Activated T-cell treated with anti-CD3 and anti-CD28 coated beads, Interleukin-2, amount 50 U/mL, for 24 hours (primary cell): ENCODE results near the gene TRIO.

Experiments used
- DNase-seq: peaks from one replicate; pipeline ENCODE4 v3.0.0-alpha.2; 2020
- H3K27ac Mint-ChIP-seq: 2 replicates; pipeline ENCODE4 v1.8.0; 2020; ENCODE audit warnings: mild to moderate bottlenecking, mixed read lengths
- H3K27me3 Mint-ChIP-seq: 2 replicates; pipeline ENCODE4 v1.8.0; 2020; ENCODE audit warnings: mixed read lengths
- H3K36me3 Mint-ChIP-seq: 2 replicates; pipeline ENCODE4 v1.8.0; 2020; ENCODE audit warnings: low read depth, mixed read lengths
- H3K4me1 Mint-ChIP-seq: 2 replicates; pipeline ENCODE4 v1.8.0; 2020; ENCODE audit warnings: low read depth, mixed read lengths
- H3K4me3 Mint-ChIP-seq: 2 replicates; pipeline ENCODE4 v1.8.0; 2020; ENCODE audit warnings: mild to moderate bottlenecking, moderate library complexity, mixed read lengths
- H3K9me3 Mint-ChIP-seq: 2 replicates; pipeline ENCODE4 v1.8.0; 2020; ENCODE audit warnings: mixed read lengths

Gene TRIO

GRCh38 chr5:14134771-14135170 is 8.4 kb upstream of the TRIO start:
- H3K4me3 Mint-ChIP-seq: no peak overlapping the region
- H3K27me3 Mint-ChIP-seq: peaks cover 55% of the 10 kb centered on the region
- H3K9me3 Mint-ChIP-seq: peaks cover 7% of the 10 kb centered on the region

GRCh38 chr5:14135621-14136020 is 7.5 kb upstream of the TRIO start:
- Mint-ChIP-seq H3K4me1 (no peaks in the 10 kb centered on the region), H3K9me3 (peaks cover 7% of the 10 kb centered on the region), H3K36me3 (no peaks in the 10 kb centered on the region), H3K27me3 (peaks cover 58% of the 10 kb centered on the region), H3K27ac (no peak overlapping the region), H3K4me3 (no peak overlapping the region)
- DNase-seq: no peak

More at GRCh38 chr5:14134771-14135170, 8.4 kb upstream of the TRIO start:
- Mint-ChIP-seq H3K27ac (no peak overlapping the region), H3K36me3 (no peaks in the 10 kb centered on the region), H3K4me1 (no peaks in the 10 kb centered on the region)
- no peak for DNase-seq

- Mint-ChIP-seq H3K27ac (no peak overlapping the region), H3K4me3 (no peak overlapping the region), H3K27me3 (peaks cover 64% of the 10 kb centered on the region), H3K4me1 (no peaks in the 10 kb centered on the region), H3K9me3 (peaks cover 7% of the 10 kb centered on the region), H3K36me3 (no peaks in the 10 kb centered on the region)
- DNase-seq: no peak
Observed at GRCh38 chr5:14136228-14136627, 6.9 kb upstream of the TRIO start.

GRCh38 chr5:14138608-14139540 is 4.3 kb upstream of the TRIO start:
- H3K36me3 Mint-ChIP-seq: no peaks in the 10 kb centered on the region
- H3K27ac Mint-ChIP-seq: no peak overlapping the region
- DNase-seq: no peak
- no peak overlapping the region for H3K4me3 Mint-ChIP-seq
- peaks cover 7% of the 10 kb centered on the region for H3K9me3 Mint-ChIP-seq
- peaks cover 5% of the 10 kb centered on the region for H3K4me1 Mint-ChIP-seq
- H3K27me3 Mint-ChIP-seq: peaks cover 72% of the 10 kb centered on the region

GRCh38 chr5:14141764-14142163 is 1.4 kb upstream of the TRIO start:
- no peaks in the 10 kb centered on the region for H3K36me3 Mint-ChIP-seq
- H3K27ac Mint-ChIP-seq: no peak overlapping the region
- peaks cover 68% of the 10 kb centered on the region for H3K27me3 Mint-ChIP-seq
- no peak overlapping the region for H3K4me3 Mint-ChIP-seq
- no peaks in the 10 kb centered on the region for H3K9me3 Mint-ChIP-seq
- peaks cover 11% of the 10 kb centered on the region for H3K4me1 Mint-ChIP-seq
- no peak for DNase-seq

GRCh38 chr5:14142202-14142826 is 828 bp upstream of the TRIO start:
- Mint-ChIP-seq H3K4me3 (peak overlapping the region; percentile 77), H3K4me1 (peaks cover 11% of the 10 kb centered on the region)

GRCh38 chr5:14143546-14143840 is 351 bp downstream of the TRIO start:
- Mint-ChIP-seq H3K27me3 (peaks cover 71% of the 10 kb centered on the region), H3K27ac (no peak overlapping the region), H3K9me3 (no peaks in the 10 kb centered on the region), H3K4me1 (peaks cover 11% of the 10 kb centered on the region), H3K4me3 (no peak overlapping the region), H3K36me3 (no peaks in the 10 kb centered on the region)
- DNase-seq: no peak

More at GRCh38 chr5:14142202-14142826, 828 bp upstream of the TRIO start:
- DNase-seq: no peak
- Mint-ChIP-seq H3K9me3 (no peaks in the 10 kb centered on the region), H3K27me3 (peaks cover 69% of the 10 kb centered on the region), H3K36me3 (no peaks in the 10 kb centered on the region), H3K27ac (no peak overlapping the region)

GRCh38 chr5:14143841-14144585 is 871 bp downstream of the TRIO start:
- no peaks in the 10 kb centered on the region for H3K9me3 Mint-ChIP-seq
- peaks cover 11% of the 10 kb centered on the region for H3K4me1 Mint-ChIP-seq
- peak; percentile 64 for DNase-seq
- H3K27ac Mint-ChIP-seq: peak overlapping the region; percentile 57
- H3K36me3 Mint-ChIP-seq: no peaks in the 10 kb centered on the region
- peak overlapping the region; percentile 76 for H3K4me3 Mint-ChIP-seq
- H3K27me3 Mint-ChIP-seq: peaks cover 71% of the 10 kb centered on the region

- Mint-ChIP-seq H3K9me3 (no peaks in the 10 kb centered on the region), H3K27me3 (peaks cover 72% of the 10 kb centered on the region), H3K4me1 (peaks cover 11% of the 10 kb centered on the region), H3K27ac (no peak overlapping the region), H3K4me3 (peak overlapping the region; percentile 76), H3K36me3 (no peaks in the 10 kb centered on the region)
- DNase-seq: peak; percentile 55
Observed at GRCh38 chr5:14144586-14145434, 1.7 kb downstream of the TRIO start.

GRCh38 chr5:14145435-14146334 is 2.5 kb downstream of the TRIO start:
- no peak for DNase-seq
- Mint-ChIP-seq H3K36me3 (no peaks in the 10 kb centered on the region), H3K27me3 (peaks cover 72% of the 10 kb centered on the region), H3K4me3 (peak overlapping the region; percentile 60), H3K9me3 (no peaks in the 10 kb centered on the region), H3K4me1 (peaks cover 11% of the 10 kb centered on the region), H3K27ac (no peak overlapping the region)

- no peaks in the 10 kb centered on the region for H3K36me3 Mint-ChIP-seq
- no peak overlapping the region for H3K4me3 Mint-ChIP-seq
- H3K4me1 Mint-ChIP-seq: peaks cover 11% of the 10 kb centered on the region
- H3K27ac Mint-ChIP-seq: no peak overlapping the region
- no peaks in the 10 kb centered on the region for H3K9me3 Mint-ChIP-seq
- DNase-seq: no peak
- peaks cover 66% of the 10 kb centered on the region for H3K27me3 Mint-ChIP-seq
Observed at GRCh38 chr5:14146725-14147124, 3.6 kb downstream of the TRIO start.

GRCh38 chr5:14147210-14147609 is 4.1 kb downstream of the TRIO start:
- Mint-ChIP-seq H3K27ac (no peak overlapping the region), H3K4me1 (peaks cover 10% of the 10 kb centered on the region), H3K27me3 (peaks cover 64% of the 10 kb centered on the region), H3K4me3 (no peak overlapping the region), H3K9me3 (no peaks in the 10 kb centered on the region), H3K36me3 (no peaks in the 10 kb centered on the region)
- no peak for DNase-seq

- H3K4me1 Mint-ChIP-seq: peaks cover 6% of the 10 kb centered on the region
Observed at GRCh38 chr5:14148483-14148882, 5.3 kb downstream of the TRIO start.

More at GRCh38 chr5:14148483-14148882, 5.3 kb downstream of the TRIO start:
- no peak for DNase-seq
- Mint-ChIP-seq H3K36me3 (no peaks in the 10 kb centered on the region), H3K27ac (no peak overlapping the region), H3K9me3 (no peaks in the 10 kb centered on the region), H3K4me3 (no peak overlapping the region), H3K27me3 (peaks cover 71% of the 10 kb centered on the region)
